Measurements from ENCODE around the gene RGL3. TPM values are rescaled to one million over a fixed set of nuclear protein-coding genes. Genes with fewer than 3 reads are reported as not detected.

The RGL3 gene
- polyA plus RNA-seq, 1 of the 3 experiments (the other 2 are of a cell fraction) = 13.3 TPM

GRCh38 chr19:11390933-11391680 is 28.0 kb downstream of the RGL3 start:
- Histone ChIP-seq H3K9ac (no peak overlapping the region), H2AFZ (ENCODE audit: low read depth) (no peak overlapping the region), H3K27ac (ENCODE audit: low read depth in 2 of 2, low read length in 1 of 2) (no peak overlapping the region), H3K27me3 (ENCODE audit: insufficient read depth) (no peaks in the 10 kb centered on the region), H3K4me1 (ENCODE audit: control insufficient read depth in 1 of 2, insufficient read depth in 2 of 2, low read depth in 1 of 2, low read length in 1 of 2) (no peaks in the 10 kb centered on the region), H3K9me3 (no peaks in the 10 kb centered on the region), H3K9me2 (no peaks in the 10 kb centered on the region), H3K4me3 (ENCODE audit: low read depth in 2 of 2, low read length in 1 of 2) (no peak overlapping the region), H3K79me2 (ENCODE audit: insufficient read depth) (no peaks in the 10 kb centered on the region), H3K36me3 (replicated peaks in 1 of 2; ENCODE audit: control insufficient read depth in 1 of 2, insufficient read depth in 2 of 2, low read length in 1 of 2) (no peaks in the 10 kb centered on the region), H4K20me1 (ENCODE audit: insufficient read depth) (no peaks in the 10 kb centered on the region), H3K4me2 (no peak overlapping the region), H3F3A (replicated peaks; ENCODE audit: insufficient read depth) (peaks cover 3% of the 10 kb centered on the region)
- 64% methylated on average over 4 of the region's 4 CpGs for WGBS (ENCODE audit: low lambda C conversion rate)
- no peak for TF ChIP-seq PBX3 (IDR thresholded peaks at IDR 0.05)
- no peak for TF ChIP-seq GABPA (IDR thresholded peaks at IDR 0.05; ENCODE audit: low read depth)
- TF ChIP-seq RCOR1 (IDR thresholded peaks at IDR 0.05; ENCODE audit: low read length) = no peak
- no peak for TF ChIP-seq CHD2 (IDR thresholded peaks at IDR 0.05; ENCODE audit: low read length, partially characterized antibody)
- no peak for TF ChIP-seq POLR2AphosphoS5 (IDR thresholded peaks at IDR 0.05; ENCODE audit: low read depth, low read length)
- TF ChIP-seq CTCF (IDR thresholded peaks at IDR 0.05) = no peak
- no peak for TF ChIP-seq IRF3 (IDR thresholded peaks at IDR 0.05; ENCODE audit: low read depth, low read length)
- no peak for TF ChIP-seq MAX (IDR thresholded peaks at IDR 0.05; ENCODE audit: low read depth)
- no peak for TF ChIP-seq ZBTB33 (IDR thresholded peaks at IDR 0.05; ENCODE audit: borderline replicate concordance, low read depth)
- TF ChIP-seq SIN3A (IDR thresholded peaks at IDR 0.05; ENCODE audit: borderline replicate concordance, low read depth, low read length) = no peak
- TF ChIP-seq RFX5 (IDR thresholded peaks at IDR 0.05; ENCODE audit: low read length) = no peak
- ChIA-PET POLR2A (interaction anchor here (1.2 kb wide), 1 partner anchor 8 kb away, joined by 3 read pairs; no protein-coding TSS in a partner anchor), CTCF (interaction anchor here (1.0 to 1.7 kb wide), 4 partner anchors 10 to 97 kb away, joined by 3 to 8 read pairs (median 4); partner anchors contain the start of genes ODAD3 and PRKCSH)
- DNase-seq = no peak
